ENCODE measurements around the gene SEMA3D. TPM values are rescaled to one million over a fixed set of nuclear protein-coding genes. Genes with fewer than 3 reads are reported as not detected.
A peak's percentile ranks its signal among the peaks of the same experiment; 100 is the strongest.

The SEMA3D gene
- total RNA-seq, 1 experiment from 2014 or later, result 1.4 TPM

- Histone ChIP-seq H2AFZ (ENCODE audit: low read depth, low read length, poor library complexity, severe bottlenecking) (peak overlapping the region; percentile 9), H3K9me2 (ENCODE audit: insufficient read depth) (no peaks in the 10 kb centered on the region), H3K79me2 (ENCODE audit: insufficient read depth, low read length) (no peaks in the 10 kb centered on the region), H3K9me3 (ENCODE audit: control insufficient read depth in 1 of 2, insufficient read depth in 1 of 2, low read depth in 1 of 2, low read length in 2 of 2) (no peaks in the 10 kb centered on the region), H4K20me1 (ENCODE audit: insufficient read depth) (no peaks in the 10 kb centered on the region), H3K4me1 (ENCODE audit: control insufficient read depth in 1 of 2, insufficient read depth in 2 of 2, low read length in 2 of 2) (peaks cover 5 to 8% of the 10 kb centered on the region in 2 experiments; a peak in 3 of 4 replicates), H3K9ac (ENCODE audit: low read length) (no peak overlapping the region), H3K4me2 (ENCODE audit: low read length) (no peak overlapping the region), H3K27me3 (ENCODE audit: insufficient read depth, low read length) (no peaks in the 10 kb centered on the region; the same call in 1 of the 2 replicates), H3K36me3 (ENCODE audit: control insufficient read depth in 1 of 2, insufficient read depth in 2 of 2, low read length in 2 of 2) (no peaks in the 10 kb centered on the region), H3K4me3 (replicated peaks in 1 of 2; ENCODE audit: low read depth in 1 of 2, low read length in 2 of 2) (no peak overlapping the region), H3K27ac (ENCODE audit: low read depth, low read length) (no peak overlapping the region)
- DNase-seq (ENCODE audit: low read depth, low spot score), result peak; percentile 19
- no TSS peak for BruUV-seq (replicated peaks)
- RAD21 ChIA-PET (ENCODE audit: low non-redundant PET in 1 of 2, low total read pairs in 2 of 2, uncharacterized antibody in 2 of 2, unreplicated experiment in 2 of 2), result no interaction called here
- 0 out of 2 replicates have a peak, but pooled peaks have one; percentile 18 for ATAC-seq
- CTCF ChIA-PET, result interaction anchor here (1.1 to 1.7 kb wide), 4 partner anchors 149 to 362 kb away, joined by 3 to 5 read pairs (median 4); no protein-coding TSS in a partner anchor
- POLR2A ChIA-PET, result no interaction called here
- intact Hi-C loops (cut with micrococcal nuclease), result loop anchor here (1.0 to 10.0 kb wide), 2 partner anchors 150 to 643 kb away; no protein-coding TSS in a partner anchor
- TF ChIP-seq EGR1 (IDR thresholded peaks at IDR 0.05; ENCODE audit: low read depth) (no peak), ZFX (IDR thresholded peaks at IDR 0.05) (no peak), RAD21 (IDR thresholded peaks at IDR 0.05; ENCODE audit: low read depth) (peak; percentile 47), TCF7L2 (IDR thresholded peaks at IDR 0.05; ENCODE audit: borderline replicate concordance, extremely low read depth, insufficient read depth, insufficient read length) (no peak), ZNF274 (IDR thresholded peaks at IDR 0.05; ENCODE audit: low read depth, low read length) (no peak), CEBPB (IDR thresholded peaks at IDR 0.05; ENCODE audit: low read depth) (0 out of 2 replicates have a peak, but pooled peaks have one; percentile 18), ELF1 (IDR thresholded peaks at IDR 0.05; ENCODE audit: borderline replicate concordance, low read depth) (no peak), POLR2AphosphoS5 (IDR thresholded peaks at IDR 0.05; ENCODE audit: low read depth, low read length) (no peak), SRF (IDR thresholded peaks at IDR 0.05; ENCODE audit: low read depth) (0 out of 2 replicates have a peak, but pooled peaks have one; percentile 30), ZBTB33 (IDR thresholded peaks at IDR 0.05; ENCODE audit: extremely low read depth, insufficient replicate concordance, low read length) (no peak), YY1 (IDR thresholded peaks at IDR 0.05; ENCODE audit: extremely low read depth, insufficient replicate concordance, low read depth, low read length) (no peak), MAX (IDR thresholded peaks at IDR 0.05) (no peak), SP1 (IDR thresholded peaks at IDR 0.05; ENCODE audit: low read depth) (no peak), POLR2A (IDR thresholded peaks at IDR 0.05; ENCODE audit: borderline replicate concordance, extremely low read depth, insufficient read depth, insufficient read length) (no peak), EZH2 (IDR thresholded peaks at IDR 0.05) (no peak), SIN3A (IDR thresholded peaks at IDR 0.05; ENCODE audit: low read depth) (no peak), REST (IDR thresholded peaks at IDR 0.05; ENCODE audit: low read depth) (no peak), CBX3 (IDR thresholded peaks at IDR 0.05; ENCODE audit: low read depth) (no peak), ATF3 (IDR thresholded peaks at IDR 0.05) (no peak), EZH2phosphoT487 (IDR thresholded peaks at IDR 0.05; ENCODE audit: borderline replicate concordance) (no peak), FOSL1 (IDR thresholded peaks at IDR 0.05; ENCODE audit: low read depth) (no peak), JUND (IDR thresholded peaks at IDR 0.05) (no peak)
These were observed 4.5 kb upstream of the SEMA3D start for GRCh38 chr7:85191383-85191782.
